Inflammatory macrophage treated with lipopolysaccharide for 1 hour (primary cell): ENCODE data around the gene CDCA4.
A peak's percentile ranks its signal among the peaks of the same experiment; 100 is the strongest.

Experiments
- DNase-seq, 2 donors: peaks; one replicate each; pipeline ENCODE4 v3.0.0-alpha.2; 2020 to 2022

CDCA4 gene

DNA sequence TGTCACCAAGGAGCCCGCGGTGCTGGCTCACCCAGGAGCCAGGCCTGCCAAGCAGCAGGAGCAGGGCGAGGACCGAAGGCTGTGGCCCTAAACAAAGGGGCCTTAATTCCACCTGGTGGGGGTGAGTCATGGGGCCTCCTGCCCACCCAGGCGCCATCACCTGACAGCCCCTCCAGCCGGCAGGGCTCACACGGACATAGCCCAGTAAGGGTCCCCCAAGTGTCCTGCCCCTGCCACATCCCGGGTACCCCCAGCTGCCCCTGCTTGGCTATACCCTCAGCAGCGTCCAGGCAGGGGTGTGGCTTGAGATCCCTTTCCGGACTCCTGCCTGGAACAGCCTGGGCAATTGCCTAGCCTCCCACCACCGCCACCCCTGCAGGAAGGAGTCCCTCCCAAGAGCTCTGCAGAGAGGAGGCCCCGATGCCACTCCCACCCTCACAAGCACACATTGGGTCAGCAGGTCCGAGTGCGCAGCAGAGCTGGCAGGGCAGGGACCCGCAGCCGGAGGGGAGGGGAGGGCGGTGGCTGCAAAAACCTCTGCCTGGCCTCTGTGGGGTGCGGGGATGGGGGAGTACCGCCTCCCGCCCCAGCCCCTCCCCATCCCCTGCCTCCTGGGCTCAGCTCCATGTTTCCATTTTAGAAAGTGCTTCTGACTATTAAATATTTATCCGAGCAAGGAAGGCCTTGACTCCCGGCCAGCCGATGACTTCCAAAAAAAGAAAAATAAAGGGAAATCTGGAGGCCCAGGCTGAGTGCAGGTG, 47.3 kb downstream of the CDCA4 start:
- DNase-seq, result no peak

DNA sequence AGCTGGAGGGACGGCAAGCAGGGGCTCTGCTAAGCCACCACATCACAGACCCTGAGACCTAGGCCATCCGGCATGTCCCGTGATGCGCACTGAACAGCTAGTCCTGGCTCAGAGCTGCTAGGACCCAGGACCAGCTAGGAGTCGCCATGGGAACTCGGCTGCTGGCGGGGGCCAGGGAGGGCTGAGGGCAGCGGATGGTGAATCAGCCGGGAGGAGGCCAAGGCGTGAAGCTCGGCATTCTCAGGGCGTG, 47.8 kb downstream of the CDCA4 start:
- no peak for DNase-seq

- no peak for DNase-seq
Observed at GRCh38 chr14:104972301-104973134, 48.4 kb downstream of the CDCA4 start.

- no peak for DNase-seq
Observed at GRCh38 chr14:104971447-104972240, 49.2 kb downstream of the CDCA4 start.

- DNase-seq, result peak in 1 of 2 donors; percentile 29
Observed at GRCh38 chr14:104970231-104971068, 50.4 kb downstream of the CDCA4 start.

- DNase-seq, result no peak
Observed at GRCh38 chr14:104969741-104970230, 51.1 kb downstream of the CDCA4 start.

GRCh38 chr14:104968541-104969401, 52.1 kb downstream of the CDCA4 start:
- no peak for DNase-seq

GRCh38 chr14:104968153-104968527, 52.7 kb downstream of the CDCA4 start:
- no peak for DNase-seq

- DNase-seq, result peak in 1 of 2 donors; percentile 28
Observed at GRCh38 chr14:104967386-104968152, 53.3 kb downstream of the CDCA4 start.

GRCh38 chr14:104966981-104967385, 53.9 kb downstream of the CDCA4 start:
- DNase-seq, result no peak

DNA sequence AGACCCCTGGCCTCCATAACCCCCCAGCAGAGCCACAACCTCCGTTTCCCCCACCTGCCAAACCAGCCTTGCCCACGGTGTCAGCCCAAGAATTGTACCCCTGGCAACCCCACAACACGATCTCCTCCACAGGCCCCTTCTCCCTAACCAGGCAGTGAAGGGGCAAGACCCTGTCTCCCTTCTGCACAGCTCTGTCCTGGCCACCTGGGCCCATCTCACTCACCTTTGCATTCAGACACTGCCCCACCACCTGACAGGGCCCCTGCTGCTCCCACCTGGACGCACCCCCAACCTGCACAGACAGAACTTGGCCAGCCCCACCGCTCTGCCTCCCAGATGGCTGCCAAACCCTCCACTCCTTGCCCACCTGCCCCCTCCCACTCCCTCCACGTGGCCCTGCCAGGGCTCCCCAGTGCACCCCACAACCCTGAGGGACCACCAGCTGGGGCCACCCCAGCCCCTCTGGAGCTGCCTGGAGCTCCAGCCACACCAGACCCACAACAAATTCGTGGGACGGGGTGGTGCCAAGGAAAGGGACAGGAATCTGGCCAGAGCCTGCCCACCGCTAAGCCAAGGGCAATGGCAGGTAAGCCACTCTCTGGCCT, 54.5 kb downstream of the CDCA4 start:
- no peak for DNase-seq

DNA sequence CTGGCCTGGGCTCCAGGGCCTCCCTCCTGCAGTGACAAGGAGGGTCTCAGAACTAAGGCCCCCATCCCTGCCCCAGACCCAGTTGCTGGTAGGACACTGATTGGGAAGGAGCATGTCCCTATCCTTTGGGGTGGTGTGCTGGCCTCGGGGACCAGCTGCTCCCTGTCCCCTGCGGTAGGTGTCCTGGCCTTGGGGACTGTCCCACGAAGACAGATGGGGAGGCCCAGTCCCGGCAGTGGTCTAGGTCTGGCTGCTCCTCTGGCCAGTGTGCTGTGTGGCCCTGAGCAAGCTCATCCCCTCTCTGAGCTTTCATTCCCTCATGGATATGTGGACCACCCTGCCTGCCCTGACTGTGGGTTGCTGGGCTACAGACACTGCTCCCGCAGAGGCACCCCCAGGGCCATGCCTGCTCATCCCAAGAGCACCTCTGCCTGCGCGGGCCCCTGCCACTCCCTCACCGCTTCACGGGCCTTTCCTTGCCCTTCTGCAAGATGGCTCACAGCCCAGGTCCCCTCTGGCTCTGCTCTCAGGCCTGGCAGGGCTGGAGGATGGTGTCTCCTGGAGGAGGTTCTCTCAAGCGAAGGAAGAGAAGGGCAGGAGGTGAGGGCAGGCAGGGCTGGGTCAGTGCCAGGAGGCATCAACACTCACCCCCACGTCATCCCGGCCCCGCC, 55.2 kb downstream of the CDCA4 start:
- DNase-seq, result no peak

DNA sequence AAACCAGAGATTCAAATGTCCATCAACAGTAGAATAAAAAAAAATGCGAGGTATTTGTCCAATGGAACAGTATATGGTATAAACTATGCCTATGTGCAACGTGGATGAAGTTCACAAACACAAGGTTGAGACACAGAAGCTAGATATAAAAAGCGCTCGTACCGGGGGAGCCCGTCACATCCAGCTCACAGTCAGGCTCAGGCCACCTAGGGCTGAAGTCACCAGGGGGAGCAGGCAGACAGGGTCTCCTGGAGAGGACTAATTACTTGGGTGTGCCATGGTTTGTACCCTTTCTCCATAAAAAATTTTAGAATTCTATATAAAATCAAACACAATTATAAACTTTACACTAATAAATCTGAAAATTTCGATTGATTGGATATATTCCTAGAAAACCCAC, 56.3 kb downstream of the CDCA4 start:
- DNase-seq, result no peak
